GM18873 (cell line): Measurements from ENCODE around the gene MYCL.
"Not testable (repeated sequence)": the region's sequence is repeated elsewhere in the genome, so short reads cannot be mapped to it uniquely, and the experiment has no call there.

Source experiments
- ATAC-seq: cut with Tn5 transposase; IDR thresholded peaks from one replicate; pipeline ENCODE4 v1.9.1; 2021; ENCODE audit warnings: mild to moderate bottlenecking, moderate library complexity, moderate number of reproducible peaks; ENCODE audit not compliant: unreplicated experiment, low FRiP score

MYCL gene

GRCh38 chr1:39892601-39893595 lies 8.8 kb downstream of the MYCL start:
- no peak for ATAC-seq

GRCh38 chr1:39890880-39891279 lies 10.8 kb downstream of the MYCL start:
- ATAC-seq, result no peak

GRCh38 chr1:39890273-39890672 lies 11.4 kb downstream of the MYCL start:
- ATAC-seq, result no peak

DNA sequence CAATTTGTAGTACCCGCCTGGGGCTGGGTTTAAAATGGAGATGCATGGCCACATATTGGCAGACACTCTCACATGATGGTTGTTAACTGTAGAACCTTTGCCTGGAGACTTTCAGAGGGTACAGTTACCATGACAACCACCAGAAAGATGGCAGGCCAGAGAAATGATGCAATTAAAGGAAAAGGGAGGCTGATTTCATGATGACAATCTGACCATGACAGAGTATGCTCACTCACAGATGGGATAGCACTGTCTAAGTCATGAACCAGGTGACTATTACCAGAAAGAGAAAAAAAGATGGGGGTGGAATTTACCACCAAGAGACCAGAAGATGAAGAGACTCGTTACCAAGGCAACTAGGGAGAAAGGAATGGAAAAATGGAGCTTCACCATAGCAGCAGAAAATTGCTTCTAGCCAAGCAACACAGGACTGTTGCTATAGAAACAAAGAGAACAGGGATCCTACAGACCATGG lies 14.9 kb downstream of the MYCL start:
- ATAC-seq, result no peak

DNA sequence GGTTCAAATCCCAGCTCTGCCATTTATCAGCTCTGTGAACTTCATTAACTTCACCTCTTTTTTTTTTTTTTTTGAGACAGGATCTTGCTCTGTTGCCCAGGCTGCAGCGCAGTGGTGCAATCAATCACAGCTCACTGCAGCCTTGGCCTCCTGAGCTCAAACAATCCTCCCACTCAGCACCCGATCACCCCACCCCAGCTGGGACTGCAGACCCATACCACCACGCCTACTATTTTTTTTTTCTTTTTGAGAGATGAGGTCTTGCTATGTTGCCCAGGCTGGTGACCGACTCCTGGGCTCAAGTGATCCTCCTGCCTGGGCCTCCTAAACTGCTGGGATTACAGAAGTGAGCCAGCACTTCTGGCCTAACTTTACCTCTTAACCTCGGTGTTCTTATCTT lies 16.2 kb downstream of the MYCL start:
- no peak for ATAC-seq

DNA sequence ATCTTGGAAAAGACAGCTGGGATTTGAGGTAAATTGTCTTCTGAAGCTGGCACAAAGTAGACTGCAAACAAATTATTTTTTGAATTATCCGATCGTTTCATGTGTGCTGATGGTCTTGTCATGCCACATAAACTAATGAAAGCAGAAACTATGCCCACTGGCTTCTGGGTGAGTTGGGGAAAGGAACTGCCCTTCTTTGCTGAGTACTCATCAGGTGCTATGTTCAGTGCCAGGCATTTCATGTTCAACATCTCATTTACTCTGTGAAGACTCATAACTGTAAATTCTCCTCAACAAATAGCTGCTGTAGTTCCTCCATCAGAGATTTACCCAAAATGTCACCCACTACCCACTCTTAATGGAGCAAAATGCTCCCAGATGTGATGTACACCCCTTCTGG lies 19.6 kb downstream of the MYCL start:
- no peak for ATAC-seq

DNA sequence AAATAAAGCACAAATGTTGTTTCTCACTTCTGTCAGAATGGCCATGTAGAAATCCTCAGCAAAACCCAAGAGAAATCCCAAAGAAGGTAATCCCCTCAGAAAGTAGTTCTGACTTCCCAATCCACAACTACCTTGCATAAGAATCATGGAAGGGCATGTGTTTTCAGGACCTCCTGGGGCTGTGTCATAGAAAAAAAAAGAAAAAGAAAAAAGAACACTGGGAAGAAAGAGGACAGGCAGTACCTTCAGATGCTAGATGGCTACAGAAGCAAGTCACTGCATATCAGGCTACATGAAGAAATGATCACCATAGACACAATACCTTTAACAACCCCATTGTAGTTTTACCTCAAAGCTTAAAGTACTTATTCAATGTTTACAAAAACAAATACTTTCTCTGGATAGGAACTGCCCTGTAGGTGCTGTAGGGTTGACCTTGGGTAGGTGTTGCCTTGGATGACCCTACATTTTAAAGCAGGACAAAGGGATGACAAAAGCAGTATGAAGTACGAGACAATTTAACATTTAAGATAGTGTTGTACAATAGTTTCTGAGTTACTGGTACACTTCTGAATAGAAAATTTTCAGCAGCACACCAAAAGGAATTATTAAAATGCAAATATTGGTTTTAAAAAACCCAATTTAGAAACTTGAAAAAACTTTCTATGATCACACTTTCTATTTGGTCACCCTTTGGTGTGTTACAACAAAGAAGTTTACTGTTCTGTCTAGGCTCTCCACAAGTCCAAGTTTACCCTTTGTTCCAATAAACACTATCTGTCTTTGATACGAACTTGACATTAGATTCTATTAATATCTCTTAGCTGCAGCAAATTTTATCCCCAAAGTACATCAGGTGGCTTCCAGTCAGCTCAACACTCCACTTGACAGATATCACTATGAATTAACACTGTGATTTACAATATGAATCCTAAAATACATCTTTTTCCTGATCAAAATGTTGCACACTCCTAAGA lies 23.4 kb downstream of the MYCL start:
- ATAC-seq, result no peak

DNA sequence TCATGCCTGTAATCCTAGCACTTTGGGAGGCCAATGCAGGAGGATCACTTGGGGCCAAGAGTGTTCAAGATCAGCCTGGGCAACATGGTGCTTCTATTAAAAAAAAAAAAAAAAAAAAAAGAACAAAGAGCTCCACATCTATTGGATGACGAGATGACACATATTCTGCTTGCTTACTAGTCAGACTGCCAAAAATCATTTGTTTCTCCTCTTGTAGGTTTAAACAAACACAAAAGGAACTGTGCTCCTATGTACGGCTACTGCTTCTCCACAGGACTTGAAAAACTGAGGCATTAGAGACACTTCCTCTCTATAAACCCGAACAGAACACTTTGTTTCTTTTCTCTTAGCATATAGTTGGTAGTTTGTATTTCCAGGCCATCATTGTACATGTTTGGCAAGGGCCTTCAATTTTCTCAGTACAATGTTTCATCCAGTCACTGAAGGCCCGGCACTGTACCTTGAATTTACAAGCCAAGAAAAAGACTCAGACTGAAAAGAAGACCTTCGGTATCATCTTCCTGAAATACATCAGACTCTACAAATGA lies 24.4 kb downstream of the MYCL start:
- no peak for ATAC-seq

GRCh38 chr1:39876144-39876543 lies 25.6 kb downstream of the MYCL start:
- ATAC-seq, result no peak

DNA sequence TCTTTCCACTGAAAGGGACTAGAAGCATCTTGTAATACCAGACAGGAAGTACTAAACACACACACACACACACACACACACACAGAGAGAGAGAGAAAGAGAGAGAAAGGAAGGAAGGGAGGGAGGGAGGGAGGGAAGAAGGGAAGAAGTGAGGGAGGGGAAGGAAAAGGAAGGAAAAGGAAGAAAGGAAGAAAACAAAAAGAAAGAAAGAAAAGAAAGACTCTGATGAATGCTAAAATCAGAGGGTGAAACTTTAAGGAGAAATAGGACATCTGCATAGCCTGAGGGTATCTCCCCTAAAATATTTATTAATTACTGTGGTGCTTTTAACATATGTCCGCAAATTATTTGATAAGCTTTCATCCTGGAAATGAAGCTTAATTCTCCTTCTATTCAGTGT lies 29.0 kb downstream of the MYCL start:
- ATAC-seq, result no peak

- ATAC-seq, result no peak
These were observed 29.9 kb downstream of the MYCL start for GRCh38 chr1:39871796-39872195.

- ATAC-seq, result not testable (repeated sequence)
These were observed 30.7 kb downstream of the MYCL start for GRCh38 chr1:39871043-39871442.

DNA sequence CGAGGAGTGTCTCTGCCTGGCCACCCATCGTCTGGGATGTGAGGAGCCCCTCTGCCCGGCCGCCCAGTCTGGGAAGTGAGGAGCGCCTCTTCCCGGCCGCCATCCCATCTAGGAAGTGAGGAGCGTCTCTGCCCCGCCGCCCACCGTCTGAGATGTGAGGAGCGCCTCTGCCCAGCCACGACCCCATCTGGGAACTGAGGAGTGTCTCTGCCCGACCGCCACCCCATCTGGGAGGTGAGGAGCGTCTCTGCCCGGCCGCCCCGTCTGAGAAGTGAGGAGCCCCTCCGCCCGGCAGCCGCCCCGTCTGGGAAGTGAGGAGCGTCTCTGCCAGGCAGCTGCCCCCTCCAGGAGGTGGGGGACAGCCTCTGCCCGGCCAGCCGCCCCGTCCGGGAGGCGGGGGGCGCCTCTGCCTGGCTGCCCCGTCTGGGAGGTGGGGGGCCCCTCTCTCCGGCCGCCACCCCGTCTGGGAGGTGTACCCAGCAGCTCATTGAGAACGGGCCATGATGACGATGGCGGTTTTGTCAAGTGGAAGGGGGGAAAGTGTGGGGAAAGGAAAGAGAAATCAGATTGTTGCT lies 32.1 kb downstream of the MYCL start:
- ATAC-seq, result not testable (repeated sequence)

DNA sequence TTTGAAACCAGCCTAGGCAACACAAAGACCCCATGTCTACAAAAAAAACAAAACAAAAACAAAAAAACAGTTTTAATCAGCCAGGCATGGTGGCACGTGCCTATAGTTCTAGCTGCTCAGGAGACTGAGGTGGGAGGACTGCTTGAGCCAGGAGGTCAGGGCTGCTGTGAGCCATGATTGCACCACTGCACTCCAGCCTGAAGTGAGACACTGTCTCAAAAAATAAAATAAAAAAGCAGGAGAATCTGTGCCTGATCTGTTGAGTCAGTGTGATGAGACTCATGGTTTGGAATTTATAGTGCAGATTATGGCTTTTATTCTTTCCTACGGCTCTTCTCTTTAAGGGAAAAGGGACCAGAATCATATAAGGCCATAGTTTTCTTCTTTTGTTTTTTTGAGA lies 35.0 kb downstream of the MYCL start:
- no peak for ATAC-seq

- no peak for ATAC-seq
These were observed 36.0 kb downstream of the MYCL start for GRCh38 chr1:39865762-39866161.

DNA sequence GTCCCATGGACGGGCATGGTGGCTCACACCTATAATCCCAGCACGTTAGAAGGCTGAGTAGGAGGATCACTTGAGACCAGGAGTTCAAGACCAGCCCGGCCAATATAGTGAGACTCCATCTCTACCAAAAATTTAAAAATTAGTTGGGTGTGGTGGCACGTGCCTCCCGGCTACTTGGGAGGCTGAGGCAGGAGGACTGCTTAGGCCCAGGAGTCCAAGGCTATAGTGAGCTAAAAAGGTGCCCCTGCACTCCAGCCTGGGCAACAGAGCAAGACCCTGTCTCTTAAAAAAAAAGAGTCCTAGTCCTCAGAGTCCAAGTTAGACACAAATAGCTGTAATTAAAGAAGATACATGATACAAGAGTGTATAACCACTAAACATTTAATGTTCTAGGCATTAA lies 38.5 kb downstream of the MYCL start:
- no peak for ATAC-seq

- ATAC-seq, result no peak
These were observed 40.7 kb downstream of the MYCL start for GRCh38 chr1:39861003-39861402.

- ATAC-seq, result no peak
These were observed 41.6 kb downstream of the MYCL start for GRCh38 chr1:39859859-39860812.

GRCh38 chr1:39858315-39858714 lies 43.4 kb downstream of the MYCL start:
- ATAC-seq, result no peak
